Colonic mucosa (tissue), 4 donors: ENCODE data around the gene FOXP1. TPM values are rescaled to one million over a fixed set of nuclear protein-coding genes. Genes with fewer than 3 reads are reported as not detected.

Experiments used
- DNase-seq: peaks from one replicate; pipeline ENCODE4 v3.0.0-alpha.2; 2020
- H3K27ac ChIP-seq: fragments of 200-600 bp; one replicate; pipeline ENCODE4 v1.8.0; 2021
- H3K27me3 ChIP-seq: fragments of 200-600 bp; one replicate; pipeline ENCODE4 v1.8.0; 2021
- H3K36me3 ChIP-seq: fragments of 200-600 bp; one replicate; pipeline ENCODE4 v1.8.0; 2021
- H3K4me1 ChIP-seq: fragments of 200-600 bp; one replicate; pipeline ENCODE4 v1.8.0; 2021; ENCODE audit warnings: mild to moderate bottlenecking
- H3K4me3 ChIP-seq: fragments of 200-600 bp; one replicate; pipeline ENCODE4 v1.8.0; 2021
- H3K9ac ChIP-seq, 2 donors: one replicate each; pipeline ENCODE4 v1.7.0; 2013; ENCODE audit warnings: control low read depth in 2 of 2, low read depth in 2 of 2, low read length in 2 of 2
- H3K9me3 ChIP-seq: fragments of 200-600 bp; one replicate; pipeline ENCODE4 v1.8.0; 2021
- intact Hi-C: fragments of 100-400 bp; cut with DNase I; formaldehyde crosslinking; loops from one replicate; pipeline ENCODE4 v1.14.1; 2022
- total RNA-seq, 2 donors: library from RNA; stranded (reverse); fragmentation: NEBNext Ultra II Directional in 1 of 2; extraction: Animal tissue kit (Norgen Biotek cat#: 25700) in 1 of 2; gene quantifications; one replicate each; pipeline ENCODE4 v1.2.1, GENCODE V29; 2021
- TF ChIP-seq, protein P1 (sequence below): fragments of 200-600 bp; IDR thresholded peaks from one replicate; pipeline ENCODE4 v1.8.0; 2022; ENCODE audit warnings: antibody characterized with exemption, mild to moderate bottlenecking
- donor health status: healthy.
- donor health status: DM: no; HTN: no; CAD: no.
- donor health status: DM: no; HTN: no; CAD: no.

FOXP1 gene
- total RNA-seq, 2 donors from 2014 or later = 127 to 128 TPM

DNA sequence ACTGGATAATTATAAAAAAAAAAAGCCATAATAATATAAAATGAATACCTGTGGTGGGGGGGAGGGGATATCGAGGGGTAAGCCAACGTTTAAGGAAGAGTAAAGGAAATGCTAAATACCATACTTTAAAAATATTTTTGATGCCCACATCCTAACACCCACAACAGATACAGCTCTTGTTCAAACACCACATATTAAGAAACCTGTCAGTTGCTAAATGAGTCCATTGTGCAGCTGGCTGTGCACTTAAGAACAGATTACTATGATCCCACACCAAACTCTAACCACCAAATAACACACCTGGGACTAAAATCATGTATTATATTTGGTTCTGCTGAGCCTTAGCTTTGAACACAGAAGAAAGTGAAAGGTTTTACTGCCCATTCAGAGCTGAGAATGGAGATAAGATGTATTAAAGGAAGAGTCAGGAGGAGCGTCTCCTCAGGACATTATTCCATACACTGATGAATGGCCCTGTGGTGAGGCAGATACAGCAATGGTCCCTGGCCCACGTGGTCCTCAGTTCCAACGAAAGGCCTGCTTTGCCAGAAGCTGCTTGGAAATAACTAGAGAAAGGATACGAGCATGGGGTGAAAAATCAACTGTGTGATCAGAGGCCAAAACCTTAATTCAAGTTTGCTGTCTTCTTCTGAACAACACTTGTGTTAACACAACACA lies 515.4 kb downstream of the FOXP1 start:
- no peak overlapping the region for H3K27ac ChIP-seq
- no peak for DNase-seq
- no peaks in the 10 kb centered on the region for H3K36me3 ChIP-seq
- H3K4me3 ChIP-seq = no peak overlapping the region
- no peaks in the 10 kb centered on the region for H3K9me3 ChIP-seq
- H3K4me1 ChIP-seq = peaks cover 6% of the 10 kb centered on the region
- intact Hi-C loops = loop anchor here (5.0 kb wide), 2 partner anchors 59 to 61 kb away; no protein-coding TSS in a partner anchor
- no peaks in the 10 kb centered on the region for H3K27me3 ChIP-seq
- H3K9ac ChIP-seq = peak overlapping the region in 1 of 2 donors; percentile 28
- TF ChIP-seq, protein P1, sequence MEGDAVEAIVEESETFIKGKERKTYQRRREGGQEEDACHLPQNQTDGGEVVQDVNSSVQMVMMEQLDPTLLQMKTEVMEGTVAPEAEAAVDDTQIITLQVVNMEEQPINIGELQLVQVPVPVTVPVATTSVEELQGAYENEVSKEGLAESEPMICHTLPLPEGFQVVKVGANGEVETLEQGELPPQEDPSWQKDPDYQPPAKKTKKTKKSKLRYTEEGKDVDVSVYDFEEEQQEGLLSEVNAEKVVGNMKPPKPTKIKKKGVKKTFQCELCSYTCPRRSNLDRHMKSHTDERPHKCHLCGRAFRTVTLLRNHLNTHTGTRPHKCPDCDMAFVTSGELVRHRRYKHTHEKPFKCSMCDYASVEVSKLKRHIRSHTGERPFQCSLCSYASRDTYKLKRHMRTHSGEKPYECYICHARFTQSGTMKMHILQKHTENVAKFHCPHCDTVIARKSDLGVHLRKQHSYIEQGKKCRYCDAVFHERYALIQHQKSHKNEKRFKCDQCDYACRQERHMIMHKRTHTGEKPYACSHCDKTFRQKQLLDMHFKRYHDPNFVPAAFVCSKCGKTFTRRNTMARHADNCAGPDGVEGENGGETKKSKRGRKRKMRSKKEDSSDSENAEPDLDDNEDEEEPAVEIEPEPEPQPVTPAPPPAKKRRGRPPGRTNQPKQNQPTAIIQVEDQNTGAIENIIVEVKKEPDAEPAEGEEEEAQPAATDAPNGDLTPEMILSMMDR = no peak

GRCh38 chr3:71066849-71067261 lies 516.7 kb downstream of the FOXP1 start:
- DNase-seq = no peak
- H3K4me1 ChIP-seq = peaks cover 6% of the 10 kb centered on the region
- no peak overlapping the region for H3K4me3 ChIP-seq
- peak overlapping the region in 1 of 2 donors; percentile 38 for H3K9ac ChIP-seq
- intact Hi-C loops = loop anchor here (5.0 kb wide), 2 partner anchors 60 kb away; no protein-coding TSS in a partner anchor
- no peaks in the 10 kb centered on the region for H3K9me3 ChIP-seq
- no peaks in the 10 kb centered on the region for H3K36me3 ChIP-seq
- H3K27me3 ChIP-seq = no peaks in the 10 kb centered on the region
- TF ChIP-seq, protein P1 = no peak
- H3K27ac ChIP-seq = peak overlapping the region; percentile 96

DNA sequence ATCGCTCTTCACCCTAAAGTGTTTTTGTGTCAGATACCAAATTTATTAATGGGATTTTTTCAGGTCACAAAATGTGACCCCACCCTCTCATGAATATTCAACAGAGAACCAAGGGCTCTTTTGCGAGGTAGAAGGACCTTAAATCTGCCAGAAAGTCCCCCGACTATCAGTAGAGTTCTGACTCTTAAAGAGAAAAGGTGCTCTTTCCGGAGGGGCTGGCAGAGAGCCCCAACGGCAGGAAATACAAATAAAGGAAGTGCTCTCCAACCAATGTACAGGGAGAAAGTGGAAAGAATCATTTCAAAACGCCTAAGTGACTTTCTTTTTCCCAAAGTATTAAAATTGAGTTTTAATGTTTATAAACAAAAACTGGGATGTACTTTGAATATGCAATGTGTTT lies 517.2 kb downstream of the FOXP1 start:
- Histone ChIP-seq H3K4me3 (no peak overlapping the region), H3K9me3 (no peaks in the 10 kb centered on the region), H3K9ac (peak overlapping the region in 1 of 2 donors; percentile 77), H3K36me3 (no peaks in the 10 kb centered on the region), H3K27ac (peak overlapping the region; percentile 96), H3K27me3 (no peaks in the 10 kb centered on the region), H3K4me1 (peaks cover 6% of the 10 kb centered on the region)
- peak; percentile 58 for DNase-seq
- intact Hi-C loops = loop anchor here (5.0 kb wide), 2 partner anchors 59 to 61 kb away; no protein-coding TSS in a partner anchor
- TF ChIP-seq, protein P1 = no peak

DNA sequence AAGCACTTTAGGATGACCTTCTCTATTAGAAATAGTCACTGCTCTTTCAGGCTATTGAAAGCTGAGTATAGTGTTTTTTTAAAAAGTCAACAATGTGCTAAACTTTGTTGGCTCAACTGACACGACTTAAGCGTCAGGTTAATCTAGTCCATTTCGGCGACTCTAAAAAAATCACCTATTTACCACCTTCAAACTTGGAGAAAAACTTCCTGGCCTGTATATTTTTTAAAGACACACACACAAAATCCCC lies 517.8 kb downstream of the FOXP1 start:
- Histone ChIP-seq H3K4me3 (peak overlapping the region; percentile 55), H3K27me3 (no peaks in the 10 kb centered on the region), H3K9ac (peak overlapping the region; percentile 77 to 91), H3K9me3 (no peaks in the 10 kb centered on the region), H3K4me1 (peaks cover 6% of the 10 kb centered on the region), H3K27ac (peak overlapping the region; percentile 96), H3K36me3 (no peaks in the 10 kb centered on the region)
- no peak for DNase-seq
- intact Hi-C loops = loop anchor here (5.0 kb wide), 2 partner anchors 58 to 62 kb away; no protein-coding TSS in a partner anchor
- TF ChIP-seq, protein P1 = no peak

DNA sequence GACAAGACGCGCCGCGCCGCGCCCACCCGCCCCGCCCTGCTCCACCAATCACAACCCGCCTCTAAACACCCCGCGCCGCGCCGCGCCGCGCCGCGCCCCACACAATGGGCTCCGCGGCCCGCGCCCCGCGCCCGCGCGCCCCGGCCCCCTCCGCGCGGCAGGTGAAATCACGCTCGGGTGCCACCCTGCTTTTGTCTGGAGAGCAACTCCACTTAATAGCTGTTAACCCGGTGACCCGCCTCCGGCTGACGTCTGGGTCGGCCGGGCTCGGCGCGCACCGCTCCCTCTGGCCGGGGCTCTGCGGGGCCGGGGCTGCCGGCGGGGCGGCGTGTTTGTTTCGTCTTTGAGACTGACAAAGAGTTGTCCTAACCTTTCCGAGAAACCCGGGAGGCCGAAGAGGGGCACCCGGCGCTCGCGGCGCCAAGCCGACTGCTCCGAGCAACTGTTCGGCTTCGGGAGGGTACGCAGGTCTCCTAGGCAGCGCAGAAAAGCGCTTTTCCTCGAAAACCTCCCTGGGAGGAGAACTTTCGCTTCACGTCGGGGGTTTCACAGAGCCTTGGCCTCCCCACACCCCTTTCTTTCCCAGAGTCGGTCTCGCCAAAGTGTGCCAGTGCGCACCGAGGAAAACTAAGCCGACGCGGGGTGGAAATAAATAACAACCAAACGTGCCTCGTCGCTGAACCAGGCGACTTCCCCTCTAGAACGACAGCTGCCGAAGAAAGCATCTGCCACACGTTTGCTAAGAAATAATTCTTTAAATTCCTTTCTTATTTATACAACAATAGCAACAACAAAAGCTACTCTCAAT lies 518.4 kb downstream of the FOXP1 start:
- Histone ChIP-seq H3K9ac (peak overlapping the region; percentile 77 to 91), H3K4me3 (peak overlapping the region; percentile 55), H3K27me3 (no peaks in the 10 kb centered on the region), H3K9me3 (no peaks in the 10 kb centered on the region), H3K27ac (peak overlapping the region; percentile 96), H3K4me1 (peaks cover 6% of the 10 kb centered on the region), H3K36me3 (no peaks in the 10 kb centered on the region)
- peak; percentile 70 for DNase-seq
- TF ChIP-seq, protein P1 = no peak
- intact Hi-C loops = loop anchor here (5.0 kb wide), 3 partner anchors 58 to 517 kb away; partner anchors contain the start of gene FOXP1
